MM.1S (cell line): ENCODE measurements around the gene ROR2.

Experiments used
- CTCF ChIP-seq: fragments of 300-600 bp; sonication (generic); IDR thresholded peaks from 2 replicates; pipeline ENCODE4 v1.5.1; 2016; ENCODE audit warnings: antibody characterized with exemption, low read length, mixed read lengths
- EZH2 ChIP-seq: fragments of 300-600 bp; sonication (generic); optimal IDR thresholded peaks from 2 replicates; pipeline ENCODE3; 2017; ENCODE audit warnings: low read depth, mild to moderate bottlenecking, antibody characterized with exemption, low read length, mixed read lengths
- EZH2phosphoT487 ChIP-seq: fragments of 300-600 bp; sonication (generic); IDR thresholded peaks from 2 replicates; pipeline ENCODE4 v1.6.1; 2018; ENCODE audit warnings: antibody characterized with exemption, low read length

- no peak for TF ChIP-seq CTCF
- no peak for TF ChIP-seq EZH2
- TF ChIP-seq EZH2phosphoT487 = no peak
Observed at GRCh38 chr9:91768507-91768906, 181.5 kb downstream of the ROR2 start.
